GM12878 (cell line): ENCODE results near the gene BCAS3.

Experiments
- CTCF ChIP-seq, 3 experiments: IDR thresholded peaks in 2 of 3; conservative IDR thresholded peaks in 1 of 3; 2 replicates each; pipeline ENCODE4 v1.5.1; 2011; ENCODE audit warnings: low read depth in 3 of 3, low read length in 3 of 3, mild to moderate bottlenecking in 3 of 3, control low read depth in 2 of 3, moderate library complexity in 2 of 3, inconsistent platforms in 1 of 3, mixed read lengths in 1 of 3; ENCODE audit not compliant: control insufficient read depth in 2 of 3, insufficient read depth in 1 of 3; ENCODE audit errors: extremely low read depth in 1 of 3
- MXI1 ChIP-seq: fragments of 150-350 bp; IDR thresholded peaks from 2 replicates; pipeline ENCODE4 v1.6.1; 2011; ENCODE audit warnings: low read depth, mild to moderate bottlenecking, inconsistent platforms, low read length, improper control_type of control experiment
- NRF1 ChIP-seq: conservative IDR thresholded peaks from 2 replicates; pipeline ENCODE4 v1.6.1; 2011; ENCODE audit warnings: mild to moderate bottlenecking, low read depth, low read length, improper control_type of control experiment

GRCh38 chr17:61073131-61073530, 395.5 kb downstream of the BCAS3 start:
- TF ChIP-seq MXI1 (no peak), CTCF (IDR thresholded peaks at IDR 0.05 in 2 of 3, conservative IDR thresholded peaks at IDR 0.05 in 1 of 3; ENCODE audit: control insufficient read depth in 2 of 3, extremely low read depth in 1 of 3, insufficient read depth in 1 of 3, low read depth in 3 of 3, low read length in 3 of 3) (no peak), NRF1 (no peak)
